GM18867 (cell line): ENCODE measurements around the gene TMSB4X.
"Not testable (repeated sequence)": the region's sequence is repeated elsewhere in the genome, so short reads cannot be mapped to it uniquely, and the experiment has no call there.

Experiments used
- ATAC-seq: cut with Tn5 transposase; IDR thresholded peaks from one replicate; pipeline ENCODE4 v1.9.1; 2021; ENCODE audit warnings: mild to moderate bottlenecking, moderate library complexity; ENCODE audit not compliant: unreplicated experiment

Gene TMSB4X

GRCh38 chrX:12954376-12954775 lies 20.5 kb upstream of the TMSB4X start:
- ATAC-seq, result no peak

- ATAC-seq, result no peak
Measured at GRCh38 chrX:12954981-12955380, 19.9 kb upstream of the TMSB4X start.

- ATAC-seq, result peak; percentile 52
Measured at GRCh38 chrX:12955882-12956703, 18.8 kb upstream of the TMSB4X start.

GRCh38 chrX:12956704-12957534 lies 18.0 kb upstream of the TMSB4X start:
- peak; percentile 88 for ATAC-seq

GRCh38 chrX:12958059-12958458 lies 16.9 kb upstream of the TMSB4X start:
- no peak for ATAC-seq

GRCh38 chrX:12958461-12958860 lies 16.4 kb upstream of the TMSB4X start:
- no peak for ATAC-seq

- no peak for ATAC-seq
Measured at GRCh38 chrX:12961196-12961718, 13.7 kb upstream of the TMSB4X start.

- peak; percentile 32 for ATAC-seq
Measured at GRCh38 chrX:12962041-12962504, 12.8 kb upstream of the TMSB4X start.

- ATAC-seq, result not testable (repeated sequence)
Measured at GRCh38 chrX:12963210-12963850, 11.6 kb upstream of the TMSB4X start.

- ATAC-seq, result no peak
Measured at GRCh38 chrX:12965131-12965940, 9.6 kb upstream of the TMSB4X start.

GRCh38 chrX:12966151-12966550 lies 8.8 kb upstream of the TMSB4X start:
- no peak for ATAC-seq

- ATAC-seq, result no peak
Measured at GRCh38 chrX:12967711-12968465, 7.0 kb upstream of the TMSB4X start.

GRCh38 chrX:12970691-12971202 lies 4.2 kb upstream of the TMSB4X start:
- no peak for ATAC-seq

GRCh38 chrX:12971282-12972003 lies 3.5 kb upstream of the TMSB4X start:
- ATAC-seq, result no peak

- no peak for ATAC-seq
Measured at GRCh38 chrX:12972243-12972642, 2.7 kb upstream of the TMSB4X start.

- ATAC-seq, result no peak
Measured at GRCh38 chrX:12972878-12973560, 1.9 kb upstream of the TMSB4X start.

- no peak for ATAC-seq
Measured at GRCh38 chrX:12973561-12974304, 1.2 kb upstream of the TMSB4X start.
